ENCODE measurements around the gene SMTN. TPM values are rescaled to one million over a fixed set of nuclear protein-coding genes. Genes with fewer than 3 reads are reported as not detected.
"Not testable (repeated sequence)": the region's sequence is repeated elsewhere in the genome, so short reads cannot be mapped to it uniquely, and the experiment has no call there.

The SMTN gene
- total RNA-seq, 1 donor from 2014 or later = 138 TPM

DNA sequence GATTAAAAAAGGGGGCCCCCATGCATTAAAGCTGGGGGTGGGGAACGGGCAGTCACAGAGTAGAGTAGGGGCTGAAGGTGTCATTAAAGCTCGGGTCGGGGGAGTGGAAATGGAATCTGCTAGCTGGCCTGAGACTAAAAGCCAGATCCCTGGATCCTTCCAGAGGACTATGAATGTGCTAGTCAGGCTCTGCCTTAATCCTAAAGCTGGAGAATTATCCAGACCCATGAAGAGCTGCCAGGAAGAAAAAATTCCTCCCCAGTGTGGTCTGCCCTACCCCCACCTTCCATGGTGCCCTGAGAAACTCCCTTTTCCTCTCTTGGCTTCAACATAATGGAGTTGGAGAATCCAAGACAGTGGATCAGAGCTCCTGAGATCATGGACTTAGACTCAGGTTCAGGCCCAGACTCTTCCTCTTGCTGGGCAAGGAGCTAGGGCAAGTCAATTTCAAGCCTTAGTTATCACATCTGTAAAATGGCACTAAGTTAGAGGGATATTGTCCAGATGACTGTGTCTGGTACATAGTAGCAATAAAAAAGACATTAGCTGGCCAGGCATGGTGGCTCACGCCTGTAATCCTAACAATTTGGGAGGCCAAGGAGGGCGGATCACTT, 24.0 kb upstream of the SMTN start:
- TF ChIP-seq CTCF (conservative IDR thresholded peaks at IDR 0.05; ENCODE audit: low read depth, low read length) = no peak
- no peak overlapping the region for H3K4me3 ChIP-seq (ENCODE audit: low read depth, low read length)
- no peak for DNase-seq (ENCODE audit: low read depth)

DNA sequence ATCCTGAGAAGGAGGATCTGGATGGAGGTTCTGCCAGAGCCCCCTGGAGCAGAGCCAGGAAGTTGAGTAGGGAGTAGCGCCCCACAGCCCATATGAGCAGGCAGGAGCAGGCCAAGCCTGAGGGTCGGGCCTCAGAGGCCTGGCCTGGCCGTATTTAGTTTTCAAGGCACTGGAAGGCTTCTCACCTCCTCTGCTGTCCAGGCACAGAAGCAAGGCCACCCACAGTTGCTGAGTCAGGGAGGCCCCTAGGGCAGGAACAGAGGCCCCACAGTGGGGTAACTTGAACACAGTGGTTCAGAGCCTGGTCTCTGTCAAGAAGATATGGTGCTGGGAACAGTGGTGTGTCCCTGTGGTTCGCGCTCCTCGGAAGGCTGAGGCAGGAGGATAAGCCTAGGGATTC, 21.5 kb upstream of the SMTN start:
- DNase-seq (ENCODE audit: low read depth); H3K4me3 ChIP-seq (ENCODE audit: low read depth, low read length): not testable (repeated sequence)

- H3K4me3 ChIP-seq (ENCODE audit: low read depth, low read length) = no peak overlapping the region
- no peak for TF ChIP-seq CTCF (conservative IDR thresholded peaks at IDR 0.05; ENCODE audit: low read depth, low read length)
- DNase-seq (ENCODE audit: low read depth) = no peak
Measured at GRCh38 chr22:31062566-31063230, 18.4 kb upstream of the SMTN start.

DNA sequence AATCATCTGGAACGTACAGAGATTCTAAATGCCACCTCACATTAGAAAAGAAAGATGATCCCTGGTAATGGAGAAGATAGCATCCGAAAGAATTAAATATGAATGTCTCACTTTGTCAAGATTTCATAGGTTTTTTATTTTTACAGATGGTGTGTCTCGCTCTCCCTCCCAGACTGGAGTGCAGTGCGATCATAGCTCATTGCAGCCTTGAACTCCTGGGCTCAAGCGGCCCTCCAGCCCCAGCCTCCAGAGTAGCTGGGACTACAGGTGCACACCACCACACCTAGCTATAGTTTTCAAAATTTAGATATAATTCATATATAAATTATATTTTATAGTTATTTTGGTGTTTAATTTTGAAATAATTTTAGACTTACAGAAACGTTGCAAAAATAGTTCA, 16.7 kb upstream of the SMTN start:
- no peak for DNase-seq (ENCODE audit: low read depth)
- H3K4me3 ChIP-seq (ENCODE audit: low read depth, low read length) = no peak overlapping the region
- no peak for TF ChIP-seq CTCF (conservative IDR thresholded peaks at IDR 0.05; ENCODE audit: low read depth, low read length)

DNA sequence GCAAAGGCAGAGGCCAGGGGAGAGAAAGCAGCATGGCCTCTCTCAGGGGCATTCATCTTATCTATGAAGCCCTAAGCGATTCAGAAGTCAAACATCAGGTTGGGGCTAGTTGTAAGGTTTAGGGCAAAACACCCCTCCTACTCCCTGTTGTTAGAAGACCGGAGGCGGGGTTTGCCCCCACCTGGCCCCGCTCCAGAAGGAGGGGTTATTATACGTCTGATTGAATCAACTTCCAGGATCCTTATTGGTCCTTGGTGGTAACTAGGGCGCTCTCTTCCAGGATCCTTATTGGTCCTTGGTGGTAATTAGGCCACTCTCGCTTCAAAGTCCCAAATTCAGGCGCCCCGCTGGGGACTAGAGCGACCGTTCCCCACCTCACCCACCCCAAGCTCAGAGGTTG, 12.1 kb upstream of the SMTN start:
- no peak overlapping the region for H3K4me3 ChIP-seq (ENCODE audit: low read depth, low read length)
- no peak for TF ChIP-seq CTCF (conservative IDR thresholded peaks at IDR 0.05; ENCODE audit: low read depth, low read length)
- DNase-seq (ENCODE audit: low read depth) = no peak

- not testable (repeated sequence) for DNase-seq (ENCODE audit: low read depth); H3K4me3 ChIP-seq (ENCODE audit: low read depth, low read length)
Measured at GRCh38 chr22:31069691-31070314, 11.3 kb upstream of the SMTN start.

GRCh38 chr22:31073125-31073524, 8.0 kb upstream of the SMTN start:
- DNase-seq (ENCODE audit: low read depth); H3K4me3 ChIP-seq (ENCODE audit: low read depth, low read length): not testable (repeated sequence)

DNA sequence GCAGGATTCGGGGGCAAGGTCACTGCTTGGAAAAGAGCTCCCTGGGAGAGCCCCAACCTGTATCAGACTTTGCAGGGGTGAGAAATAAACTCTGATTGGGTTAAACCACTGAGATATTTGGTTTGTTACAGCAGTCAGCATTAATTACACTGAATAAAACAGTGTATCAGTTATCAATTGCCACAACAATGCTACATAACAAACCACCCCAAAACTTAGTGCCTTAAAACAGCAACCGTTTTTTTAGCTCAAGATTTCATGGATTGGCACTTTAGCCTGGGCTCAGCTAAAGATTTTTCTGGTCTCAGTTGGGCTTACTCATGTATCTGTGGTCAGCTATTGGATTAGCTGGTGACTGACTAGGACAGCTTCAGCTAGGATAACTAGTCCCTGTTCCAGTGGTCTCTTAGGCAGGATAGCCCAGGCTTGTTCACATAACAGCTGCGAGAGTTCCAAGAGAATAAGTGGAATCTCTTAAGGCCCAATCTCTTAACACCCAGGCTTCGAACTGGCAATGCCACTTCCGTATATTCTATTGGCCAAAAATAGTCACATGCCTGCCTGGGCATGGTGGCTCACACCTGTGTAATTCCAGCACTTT, 7.5 kb upstream of the SMTN start:
- not testable (repeated sequence) for DNase-seq (ENCODE audit: low read depth); H3K4me3 ChIP-seq (ENCODE audit: low read depth, low read length)

GRCh38 chr22:31075961-31076360, 5.2 kb upstream of the SMTN start:
- no peak for TF ChIP-seq CTCF (conservative IDR thresholded peaks at IDR 0.05; ENCODE audit: low read depth, low read length)
- no peak for DNase-seq (ENCODE audit: low read depth)

More at GRCh38 chr22:31075961-31076360, 5.2 kb upstream of the SMTN start:
- no peak overlapping the region for H3K4me3 ChIP-seq (ENCODE audit: low read depth, low read length)

Data from epithelial cell of proximal tubule (primary cell).